GM18870 (cell line): ENCODE data around the gene GRIK5.
A peak's percentile ranks its signal among the peaks of the same experiment; 100 is the strongest.

ENCODE experiments used
- ATAC-seq: cut with Tn5 transposase; IDR thresholded peaks from one replicate; pipeline ENCODE4 v1.9.1; 2021; ENCODE audit warnings: moderate library complexity; ENCODE audit not compliant: unreplicated experiment

The GRIK5 gene

DNA sequence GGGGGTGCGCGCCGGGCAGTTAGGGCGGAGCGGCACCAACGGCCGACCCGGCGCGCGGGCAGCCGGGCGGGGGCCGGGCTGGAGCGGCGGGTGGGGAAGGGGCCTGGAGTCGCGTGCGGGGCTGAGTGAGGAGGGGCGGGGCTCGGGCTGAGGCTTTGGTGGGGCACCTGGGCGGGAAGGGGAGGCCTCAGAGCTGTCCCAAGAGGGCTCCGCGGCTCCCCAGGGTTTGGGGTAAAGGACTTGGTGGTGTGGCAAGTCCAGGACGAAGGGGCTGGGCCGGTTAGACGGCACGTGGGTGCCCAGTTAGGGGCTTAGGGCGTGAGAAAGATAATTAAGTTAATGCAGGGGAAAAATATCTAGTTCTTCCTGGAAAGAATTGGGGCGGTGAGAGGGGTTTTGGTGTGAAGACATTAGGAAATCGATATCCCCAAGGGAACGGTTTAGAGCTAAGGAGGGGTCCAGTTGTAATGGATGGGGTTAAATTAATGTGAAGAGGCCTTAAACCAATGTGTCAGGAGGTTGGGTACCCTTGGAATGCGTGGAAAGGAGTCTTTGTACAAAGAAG lies 6.5 kb upstream of the GRIK5 start:
- no peak for ATAC-seq

DNA sequence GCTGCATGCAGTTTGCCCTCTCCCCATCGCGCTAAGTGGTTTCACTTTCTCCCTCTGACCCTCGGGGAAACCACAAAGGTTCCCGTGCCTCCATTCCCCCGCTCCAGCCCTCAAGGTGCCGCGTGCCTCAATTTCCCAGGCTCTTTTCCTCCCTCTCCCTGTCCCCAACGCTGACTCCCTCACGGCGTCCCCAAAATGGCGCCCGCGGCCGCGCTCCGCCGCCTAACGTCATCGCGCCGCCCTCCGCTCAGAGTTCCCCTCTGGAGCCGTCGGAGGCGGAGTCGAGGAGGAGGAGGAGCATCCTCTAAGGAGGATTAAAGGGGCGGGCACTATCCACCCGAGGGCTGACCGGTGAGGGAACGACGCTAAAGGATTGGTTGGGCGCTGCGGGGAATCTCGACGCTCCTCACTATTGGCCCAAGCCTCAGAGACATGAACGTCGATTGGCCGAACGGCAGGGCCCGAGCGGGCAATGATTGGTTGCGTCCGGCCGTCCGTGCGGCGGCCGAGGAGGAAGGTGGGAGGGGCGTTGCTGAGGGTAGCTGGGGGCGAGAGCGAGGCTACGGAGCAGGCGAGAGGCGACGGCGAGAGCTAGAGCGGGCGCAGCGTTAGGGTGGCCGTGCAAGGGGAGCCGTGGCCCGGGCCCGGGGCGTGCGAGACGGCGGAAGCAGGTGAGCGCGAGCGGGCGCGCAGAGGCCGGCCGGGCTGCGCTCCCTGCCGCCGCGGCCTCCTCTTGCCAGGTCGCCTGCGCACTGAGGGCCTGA lies 5.8 kb upstream of the GRIK5 start, which contains the start of gene ZNF574:
ZNF574 (plus strand) TSS at position 551 of the 764 bp plus-strand sequence. CDS start 2,441 bp downstream, outside the sequence.
- ATAC-seq, result peak; percentile 97

DNA sequence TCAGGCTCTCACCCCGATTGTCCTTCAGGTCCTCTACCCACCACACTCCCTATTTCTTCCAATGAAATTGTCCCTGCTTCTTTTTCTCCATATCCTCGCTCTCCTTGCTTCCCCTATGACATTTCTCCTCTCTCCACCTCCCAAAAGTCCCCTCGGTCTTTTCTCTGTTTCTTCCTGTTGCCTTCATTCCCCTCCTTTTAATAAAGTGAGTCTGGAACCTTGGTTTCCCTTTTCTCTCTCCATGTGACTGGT lies 5.3 kb upstream of the GRIK5 start:
- ATAC-seq, result no peak

DNA sequence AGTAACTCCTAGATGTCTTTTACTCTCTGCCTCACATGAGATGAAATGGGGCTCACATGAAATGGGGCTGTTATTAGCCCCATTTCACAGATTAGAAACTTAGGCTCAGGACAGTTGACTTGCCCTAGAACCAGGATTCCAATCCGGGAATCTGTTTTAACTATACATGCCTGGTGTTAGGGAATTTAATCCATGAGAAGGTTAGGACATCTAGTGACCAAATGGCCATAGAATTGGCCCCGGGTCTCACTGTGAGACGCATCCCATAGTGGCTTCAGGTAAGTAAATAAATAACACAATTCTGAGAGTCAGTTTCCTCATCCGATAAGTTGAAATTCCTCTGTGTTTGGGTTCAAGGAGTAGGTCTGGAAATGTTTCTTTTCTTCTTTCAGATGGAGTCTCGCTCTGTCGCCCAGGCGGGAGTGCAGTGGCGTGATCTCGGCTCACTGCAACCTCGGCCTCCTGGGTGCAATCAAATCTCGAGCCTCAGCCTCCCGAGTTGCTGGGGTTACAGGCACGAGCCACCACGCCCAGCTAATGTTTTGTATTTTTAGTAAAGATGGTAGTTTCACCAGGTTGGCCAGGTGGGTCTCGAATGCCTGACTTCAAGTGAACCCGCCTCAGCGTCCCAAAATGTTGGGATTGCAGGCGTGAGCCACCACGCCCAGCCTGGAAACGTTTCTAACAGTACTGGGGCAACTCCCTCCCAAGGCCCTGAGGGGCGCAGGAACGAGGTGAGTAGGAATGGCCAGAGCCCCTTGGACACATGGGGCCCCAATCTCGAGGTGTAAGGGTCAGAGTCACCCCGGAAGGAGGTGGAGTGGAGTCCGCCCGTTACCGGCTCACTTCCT lies 4.7 kb upstream of the GRIK5 start:
- no peak for ATAC-seq

DNA sequence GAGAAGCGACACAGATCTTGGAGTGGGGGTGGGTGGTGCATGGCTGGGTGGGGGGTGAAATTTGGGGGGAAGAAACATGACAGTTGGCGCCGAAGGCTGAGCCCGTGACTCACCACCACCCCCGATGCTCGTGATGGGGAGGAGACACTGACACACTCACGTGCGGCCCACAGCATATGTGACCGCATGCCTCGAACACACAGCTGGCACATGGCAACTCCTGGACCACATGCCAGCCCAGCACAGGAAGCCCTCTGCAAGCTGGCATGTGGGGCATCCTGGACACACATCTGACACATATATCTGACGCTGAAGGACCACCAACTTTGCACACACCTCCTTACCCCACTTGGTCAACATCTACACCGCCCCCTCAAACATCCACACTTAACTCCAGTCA lies 1.2 kb upstream of the GRIK5 start:
- ATAC-seq, result no peak

DNA sequence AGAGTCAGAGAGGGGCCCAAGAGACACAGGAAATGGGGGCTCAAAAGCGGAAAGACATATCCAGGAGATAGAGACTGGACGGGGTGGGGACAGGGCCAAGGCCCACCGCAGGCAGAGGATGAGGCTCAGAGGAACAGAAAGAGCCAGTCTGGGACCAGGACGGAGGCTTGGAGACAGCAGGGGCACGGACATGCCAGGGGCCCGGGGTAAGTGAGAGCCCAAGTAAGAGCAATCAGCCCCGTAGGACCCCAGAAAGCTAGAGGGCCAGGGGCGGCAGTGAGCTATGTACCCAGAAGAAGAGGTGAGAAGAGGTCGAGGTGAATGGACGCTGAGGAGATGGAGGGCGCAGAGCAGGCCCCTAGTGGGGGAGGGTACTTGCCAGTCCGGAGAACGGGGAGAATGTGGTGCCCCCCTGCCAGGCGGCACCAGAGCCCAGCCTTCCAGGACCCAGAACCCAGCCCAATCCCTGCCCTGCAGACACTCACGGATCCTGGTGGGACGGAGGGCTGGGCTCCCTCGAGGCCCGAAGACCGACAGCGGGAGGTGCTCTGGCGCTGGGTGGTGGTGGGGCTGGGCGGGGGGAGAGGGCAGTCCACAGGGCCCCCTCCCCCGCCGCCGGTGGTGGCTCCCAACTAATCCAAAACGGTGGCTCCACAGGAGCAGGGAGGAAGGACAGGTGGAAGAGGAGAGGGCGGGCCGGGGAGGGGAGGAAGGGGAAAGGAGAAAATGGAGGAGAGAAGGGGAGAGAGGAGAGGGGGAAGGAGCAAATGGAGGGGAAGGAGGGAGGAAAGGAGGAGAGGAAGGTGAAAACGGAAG lies 1.0 kb downstream of the GRIK5 start:
- ATAC-seq, result no peak

DNA sequence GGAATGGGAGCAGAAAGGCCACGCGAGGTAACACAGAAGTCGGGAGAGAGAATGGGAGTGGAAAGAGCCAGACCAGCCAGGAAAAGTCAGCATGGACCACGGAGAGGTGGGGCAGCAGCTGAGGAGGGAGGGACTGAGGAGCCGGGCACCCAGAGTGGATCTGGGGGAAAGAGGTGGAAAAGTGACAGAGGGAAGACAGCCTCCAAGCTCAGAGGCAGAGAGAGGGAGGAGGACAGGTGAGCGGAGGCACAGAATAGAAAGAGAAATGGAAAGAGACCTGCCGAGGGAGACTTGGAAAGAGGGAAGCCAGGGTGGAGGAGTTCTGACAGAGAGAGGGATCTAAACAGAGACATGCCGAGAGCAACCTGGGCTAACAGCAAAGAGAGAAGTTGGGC lies 1.6 kb downstream of the GRIK5 start:
- no peak for ATAC-seq

DNA sequence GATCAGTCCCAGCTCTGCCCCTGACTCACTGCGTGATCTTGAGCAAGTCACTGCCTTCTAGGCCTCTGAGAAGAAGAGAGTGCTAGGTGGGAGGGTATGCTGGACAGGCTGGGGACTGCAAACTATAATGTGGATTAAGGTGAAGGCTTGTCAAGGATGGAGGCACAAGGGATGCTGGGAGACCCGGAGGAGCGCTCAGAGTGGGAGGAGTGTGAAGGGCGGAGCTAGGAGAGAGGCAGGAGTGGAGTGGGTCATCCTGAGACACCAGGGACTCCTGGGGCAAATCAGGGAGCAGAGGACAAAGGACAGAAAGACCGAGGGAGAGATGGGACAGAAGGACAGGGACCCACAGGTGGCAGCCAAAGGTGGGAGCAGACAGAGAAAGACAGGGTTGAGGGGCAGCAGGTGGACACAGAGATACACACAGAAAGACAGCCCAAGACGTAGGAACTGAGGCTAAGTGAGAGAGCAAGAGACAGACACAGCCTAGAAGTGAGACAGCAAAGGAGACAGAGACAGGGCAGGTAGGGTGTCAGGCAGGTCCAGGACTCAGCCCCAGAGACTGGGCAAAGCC lies 2.6 kb downstream of the GRIK5 start:
- no peak for ATAC-seq

DNA sequence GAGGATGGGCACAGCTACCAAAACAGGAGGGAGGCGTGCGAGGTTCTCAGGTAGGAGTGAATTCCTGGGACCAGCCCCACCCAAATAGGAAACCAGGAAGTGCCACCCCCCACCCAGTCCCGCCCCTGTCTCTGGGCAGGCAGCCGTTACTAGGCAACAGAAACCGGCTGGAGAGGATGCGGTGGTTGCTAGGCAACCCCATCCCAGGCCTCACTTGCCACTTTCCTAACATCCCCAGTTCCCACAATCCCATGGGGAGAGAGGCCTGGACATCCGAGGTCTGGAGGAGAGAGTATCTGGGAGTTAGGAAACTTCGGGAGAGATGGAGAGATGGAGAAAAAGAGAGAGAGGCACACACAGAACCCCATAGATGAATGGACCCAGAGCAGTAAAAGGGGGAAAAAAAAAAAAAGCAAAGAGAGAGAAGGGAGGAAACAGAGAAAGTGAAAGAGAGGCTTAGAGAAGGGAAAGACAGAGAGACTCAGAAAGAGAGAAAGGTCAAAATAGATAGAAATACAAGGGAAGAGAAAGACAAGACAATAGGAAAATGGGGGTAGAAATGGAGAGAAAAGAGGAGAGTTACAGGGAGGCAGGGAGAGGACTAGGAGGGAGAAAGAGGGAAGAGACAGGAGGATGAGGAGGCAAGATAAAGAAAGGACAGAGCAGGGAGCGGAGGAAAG lies 3.8 kb downstream of the GRIK5 start:
- no peak for ATAC-seq

DNA sequence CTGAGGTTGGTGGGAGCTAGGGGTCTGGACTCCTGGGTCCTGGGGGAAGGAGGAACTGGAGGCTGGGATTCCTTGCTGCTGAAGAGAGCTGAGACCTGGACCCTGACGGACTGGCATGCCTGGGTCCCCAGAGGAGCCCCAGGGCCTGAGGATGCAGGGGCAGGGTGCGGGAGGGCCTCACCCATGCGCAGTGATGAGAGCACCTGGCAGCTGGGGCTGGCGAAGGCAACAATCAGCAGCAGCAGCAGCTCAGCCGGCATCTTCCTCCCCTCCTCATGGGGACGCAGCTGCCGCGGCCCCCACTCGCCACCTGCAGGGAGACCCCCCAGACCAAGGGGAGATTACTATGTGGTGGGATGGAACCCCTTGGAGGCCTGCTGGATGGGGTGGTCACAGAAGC lies 4.5 kb downstream of the GRIK5 start:
- no peak for ATAC-seq

DNA sequence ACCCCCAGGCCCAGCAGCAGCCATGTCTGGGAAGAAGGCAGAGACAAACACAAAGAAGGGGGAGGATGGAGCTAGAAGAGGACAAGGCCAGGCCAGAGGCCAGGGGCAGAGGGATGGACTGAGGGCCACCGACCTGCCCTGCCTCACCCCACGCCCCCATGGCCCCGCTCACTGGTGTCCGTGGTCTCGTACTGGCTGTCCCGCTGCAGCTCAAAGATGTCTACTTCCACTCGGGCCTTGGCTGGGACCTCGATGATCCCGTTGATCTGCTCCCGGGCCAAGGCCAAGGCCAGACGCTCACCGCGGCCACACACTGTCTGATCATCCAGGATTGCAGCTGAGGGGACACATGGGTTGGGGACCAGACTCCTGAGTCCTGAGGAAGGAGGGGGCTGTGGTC lies 5.0 kb downstream of the GRIK5 start:
- no peak for ATAC-seq

DNA sequence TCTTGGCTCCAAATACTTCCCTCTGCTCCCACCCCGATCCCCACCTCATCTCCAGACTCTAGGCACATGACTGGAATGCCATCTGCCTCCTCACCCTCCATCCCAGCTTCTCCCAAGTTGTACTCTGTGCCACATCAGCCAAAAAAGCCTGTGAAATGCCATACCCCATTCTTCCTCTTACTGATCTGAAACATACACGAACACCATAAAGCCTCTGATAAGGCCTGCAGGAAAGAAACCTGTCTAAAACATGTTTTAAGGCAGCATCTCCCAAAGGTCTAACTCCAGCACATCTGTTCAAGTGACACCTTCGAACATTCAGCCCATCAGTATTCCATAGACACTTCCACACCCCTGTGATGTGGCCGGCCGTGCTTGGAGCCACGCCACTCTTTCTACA lies 5.6 kb downstream of the GRIK5 start:
- no peak for ATAC-seq

DNA sequence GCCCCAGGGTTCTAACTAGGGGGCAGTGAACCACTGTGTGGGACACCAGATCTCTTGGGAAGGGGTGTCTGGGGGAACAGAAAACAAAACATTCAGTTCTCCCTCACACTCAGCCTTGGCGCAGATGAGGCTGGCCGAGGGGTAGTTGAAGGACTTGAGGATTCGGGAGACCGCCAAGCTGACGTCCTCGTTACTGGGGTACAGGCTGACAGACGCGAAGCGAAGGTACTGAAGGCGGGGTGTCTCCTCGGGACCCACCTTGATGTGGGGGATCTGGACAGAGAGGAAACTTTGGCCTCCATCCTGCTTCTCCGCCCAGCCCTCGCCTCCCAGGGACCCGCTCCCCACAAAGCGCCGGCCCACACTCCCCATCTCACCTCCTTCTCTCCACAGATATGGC lies 7.6 kb downstream of the GRIK5 start:
- ATAC-seq, result no peak

DNA sequence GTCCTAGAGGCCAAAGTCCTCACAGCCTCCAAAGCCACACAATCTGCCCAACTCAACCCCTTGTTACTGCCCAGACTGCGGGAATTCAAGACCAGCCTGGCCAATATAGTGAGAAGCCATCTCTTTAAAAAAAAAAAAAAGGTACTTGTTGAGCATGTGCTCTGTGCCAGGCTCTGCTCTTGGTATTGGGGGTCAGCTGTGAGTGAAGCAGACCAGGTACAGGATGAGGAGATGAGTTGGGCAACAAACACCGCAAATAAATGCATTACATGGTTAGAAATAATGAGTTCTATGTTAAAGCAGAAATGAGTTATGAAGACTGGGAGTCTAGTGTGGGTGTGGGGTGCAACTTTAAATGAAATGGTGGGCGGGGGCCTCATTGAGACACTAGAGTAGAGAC lies 9.9 kb downstream of the GRIK5 start:
- ATAC-seq, result no peak

DNA sequence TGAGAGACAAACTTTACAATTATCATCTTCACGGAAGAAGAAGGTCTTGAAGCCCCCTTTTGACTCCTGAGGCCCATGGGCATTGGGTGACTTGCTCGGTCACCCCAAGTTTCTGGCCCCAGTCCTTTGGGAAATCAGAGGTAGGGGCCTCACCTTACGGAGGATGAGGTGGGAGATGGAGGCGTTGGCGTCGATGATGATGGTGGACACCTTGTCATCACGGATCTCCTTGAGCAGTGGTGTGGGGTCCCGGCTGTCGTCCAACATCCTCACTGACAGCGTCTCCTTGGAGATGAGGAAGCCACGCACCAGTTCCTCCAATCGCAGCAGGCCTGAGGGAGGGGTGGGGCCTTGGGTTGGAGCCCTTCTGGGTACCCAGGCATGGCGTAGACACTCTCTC lies 10.8 kb downstream of the GRIK5 start:
- ATAC-seq, result no peak

DNA sequence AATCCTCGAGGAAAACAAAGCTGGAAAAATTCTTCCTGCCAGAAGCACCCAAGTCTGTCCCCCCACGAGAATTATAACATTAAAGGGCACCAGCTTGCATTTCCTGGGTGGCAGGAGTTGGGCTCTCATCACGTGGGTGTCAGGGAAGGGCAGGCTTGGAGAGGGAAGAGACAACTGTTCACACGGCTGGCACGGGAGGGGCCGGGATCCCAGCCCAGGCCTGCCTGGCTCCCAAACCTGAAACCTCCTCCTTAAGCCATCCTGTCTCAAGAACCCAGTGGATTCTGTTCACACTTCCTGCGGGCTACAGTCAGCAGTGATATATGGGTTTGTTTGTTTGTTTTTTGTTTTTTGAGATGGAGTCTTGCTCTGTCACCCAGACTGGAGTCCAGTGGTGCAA lies 12.2 kb downstream of the GRIK5 start:
- ATAC-seq, result no peak

DNA sequence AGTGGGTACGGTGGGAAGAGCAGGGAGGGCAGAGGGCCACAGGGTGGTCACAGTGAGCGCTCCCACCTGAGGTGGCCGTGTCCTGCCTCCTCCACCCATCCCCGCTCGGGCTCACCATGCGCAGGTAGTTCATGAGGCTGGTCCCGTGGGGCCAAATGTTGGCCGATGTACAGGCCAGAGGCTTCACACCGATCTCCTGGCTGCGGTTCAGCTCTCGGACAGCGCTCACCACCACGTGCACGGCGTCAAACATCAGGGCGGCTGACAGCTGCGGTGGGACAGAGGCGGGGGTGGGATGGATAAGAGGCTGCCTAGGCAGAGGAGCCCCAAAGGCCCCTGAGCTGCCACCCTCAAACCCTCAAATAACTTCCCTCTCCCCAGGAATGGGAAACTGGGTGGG lies 15.8 kb downstream of the GRIK5 start:
- no peak for ATAC-seq

DNA sequence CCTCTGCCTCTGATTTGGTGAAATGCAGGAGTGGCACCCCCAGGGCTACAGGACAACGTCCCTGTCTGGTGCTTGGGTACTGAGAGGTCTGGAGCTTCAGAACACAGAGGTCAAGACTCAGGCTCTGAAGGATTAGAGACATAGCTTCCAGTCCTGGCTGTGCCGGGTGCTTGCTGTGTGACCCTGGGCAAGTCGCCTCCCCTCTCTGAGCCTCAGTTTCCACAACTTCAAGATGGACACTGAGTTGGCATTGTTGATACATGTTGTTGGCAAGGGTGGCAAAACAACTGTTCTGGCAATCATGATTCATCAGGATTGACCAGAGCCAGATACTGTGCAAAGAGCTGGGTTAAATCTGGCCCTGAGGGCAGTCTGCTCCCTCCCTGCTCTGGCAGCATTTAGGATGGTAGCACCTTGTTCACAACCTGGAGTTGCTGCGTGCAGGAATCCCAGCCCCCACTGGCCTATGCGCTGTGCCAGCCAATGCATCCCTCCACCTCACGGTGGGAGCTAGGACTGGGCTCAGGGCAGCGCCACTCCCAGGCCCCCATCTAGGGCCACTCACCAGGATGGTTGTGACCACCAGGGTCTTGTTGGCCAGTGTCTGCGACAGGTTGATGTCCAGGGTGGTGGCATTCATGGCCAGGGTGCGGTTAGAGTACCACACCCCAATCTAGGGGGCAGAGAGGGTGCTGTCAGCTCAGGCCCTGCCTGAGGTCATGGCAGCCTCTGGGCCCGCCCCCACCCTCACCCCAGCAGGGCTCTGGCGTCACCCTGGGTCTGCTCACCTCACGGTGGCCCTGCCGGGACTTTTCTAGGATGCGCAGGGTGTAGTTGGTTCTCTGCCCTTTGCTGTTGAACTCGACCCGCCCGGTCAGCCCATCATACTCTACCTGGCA lies 16.7 kb downstream of the GRIK5 start:
- ATAC-seq, result no peak

DNA sequence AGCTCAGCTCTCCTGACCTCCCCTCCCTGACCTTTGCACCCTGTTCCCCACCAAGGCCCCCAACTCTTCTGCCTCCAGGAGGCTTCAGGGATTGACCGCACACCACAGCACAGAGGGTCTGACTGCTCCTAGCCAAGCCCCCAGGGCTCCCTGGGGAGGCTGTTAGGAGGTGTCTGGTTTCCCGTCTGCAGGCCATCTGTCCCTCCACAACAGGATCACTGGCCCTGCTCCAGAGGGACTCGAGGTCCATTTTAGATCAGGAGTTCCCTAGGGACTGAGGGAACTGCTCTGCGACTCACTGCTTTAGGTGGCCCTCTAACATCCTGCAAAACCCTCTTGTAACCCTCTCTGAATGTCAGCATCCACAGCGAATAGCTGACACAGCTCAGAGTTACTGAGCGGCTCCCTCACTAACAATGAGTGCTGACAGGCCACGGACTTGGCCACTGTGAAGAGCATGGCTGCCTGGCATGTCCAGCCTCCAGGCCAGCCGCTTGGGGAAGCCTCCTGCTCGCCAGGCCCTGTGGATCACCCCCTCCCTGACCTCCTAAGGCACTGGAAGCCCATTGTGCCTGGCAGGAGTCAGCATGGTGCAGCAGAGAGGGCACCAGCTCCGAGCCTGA lies 17.7 kb downstream of the GRIK5 start:
- ATAC-seq, result no peak
